DMS114 treated with DMSO at 0.1 percent for 48 hours (cell line): ENCODE results near the gene KRTAP5-1.

ENCODE experiments used
- DNase-seq: peaks from one replicate; lab custom pipeline; 2025; ENCODE audit not compliant: unreplicated experiment; lab: John Stamatoyannopoulos, UW

KRTAP5-1 gene

DNA sequence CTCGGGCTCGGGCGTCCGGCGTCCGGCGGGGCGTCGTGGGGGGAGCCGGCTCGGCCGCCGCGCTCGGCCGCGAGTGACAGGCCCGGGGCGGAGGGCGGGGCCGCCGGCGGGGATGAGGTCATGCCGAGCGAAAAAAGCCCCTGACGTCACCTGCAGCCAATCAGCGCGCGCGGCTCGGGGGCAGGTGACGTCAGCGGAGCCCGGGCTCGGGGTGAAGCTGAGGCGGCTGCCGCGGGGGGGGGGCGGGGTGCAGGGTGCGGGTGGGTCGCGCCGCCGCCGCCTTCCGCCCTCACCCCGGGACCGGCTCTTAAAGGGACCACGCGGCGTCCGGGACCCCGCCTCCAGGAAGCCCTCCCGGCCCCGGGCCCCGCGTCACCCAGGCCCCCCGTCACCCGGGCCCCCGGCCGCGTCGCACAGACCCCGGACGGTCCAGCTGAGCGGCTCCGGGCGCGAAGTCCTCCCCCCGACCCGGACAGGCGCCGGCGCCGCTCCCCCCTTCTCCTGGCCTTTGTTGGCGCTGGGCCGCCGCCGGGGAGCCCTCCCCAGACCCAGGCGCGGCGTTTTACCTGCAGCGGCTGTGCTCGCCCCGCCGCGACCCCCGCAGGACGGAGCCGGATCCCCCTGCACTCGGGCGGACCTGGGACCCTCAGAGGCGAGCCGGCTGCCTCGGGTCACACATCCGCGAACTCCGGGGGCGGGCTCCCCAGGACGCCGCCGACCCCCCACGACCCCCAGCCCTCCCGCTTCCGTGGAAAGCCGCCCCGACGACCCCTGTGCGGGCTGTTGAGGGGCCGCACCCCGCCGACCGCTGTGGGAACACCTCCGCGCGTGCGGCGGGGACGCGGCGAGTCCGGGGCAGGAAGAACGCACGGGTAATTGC is 12.6 kb downstream of the KRTAP5-1 start, which contains the start of gene DUSP8:
Gene DUSP8 (minus strand): TSS at position 75 of the 880 bp plus-strand sequence. CDS start 6,445 bp downstream, outside the sequence.
- peak; percentile 19 for DNase-seq

- DNase-seq: no peak
These were observed 13.3 kb downstream of the KRTAP5-1 start for GRCh38 chr11:1571760-1572196.

GRCh38 chr11:1570896-1571759 is 14.0 kb downstream of the KRTAP5-1 start:
- DNase-seq: no peak

GRCh38 chr11:1570531-1570895 is 14.6 kb downstream of the KRTAP5-1 start:
- DNase-seq: no peak

DNA sequence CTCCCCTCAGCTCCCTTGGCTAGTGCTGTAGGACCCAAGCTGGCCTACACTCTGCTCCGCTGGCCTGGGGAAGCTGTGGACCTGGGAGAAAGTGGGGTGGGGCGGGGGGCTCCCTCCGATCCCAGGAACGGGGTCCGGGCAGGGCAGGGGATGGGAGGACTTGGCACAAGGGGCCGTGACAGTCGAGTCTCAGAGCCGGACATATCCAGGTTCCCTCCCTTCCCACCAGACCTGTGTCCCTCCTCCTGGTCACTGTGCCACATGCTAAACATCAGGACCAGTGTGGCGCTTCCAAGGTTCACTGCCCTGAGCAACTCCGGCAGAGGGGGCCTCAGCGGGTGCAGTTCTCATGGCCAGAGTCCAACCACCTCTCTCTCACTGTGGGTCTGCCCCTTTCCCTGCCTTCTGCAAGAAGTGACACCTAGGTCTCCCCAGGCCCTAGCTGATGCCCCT is 15.1 kb downstream of the KRTAP5-1 start:
- DNase-seq: no peak

DNA sequence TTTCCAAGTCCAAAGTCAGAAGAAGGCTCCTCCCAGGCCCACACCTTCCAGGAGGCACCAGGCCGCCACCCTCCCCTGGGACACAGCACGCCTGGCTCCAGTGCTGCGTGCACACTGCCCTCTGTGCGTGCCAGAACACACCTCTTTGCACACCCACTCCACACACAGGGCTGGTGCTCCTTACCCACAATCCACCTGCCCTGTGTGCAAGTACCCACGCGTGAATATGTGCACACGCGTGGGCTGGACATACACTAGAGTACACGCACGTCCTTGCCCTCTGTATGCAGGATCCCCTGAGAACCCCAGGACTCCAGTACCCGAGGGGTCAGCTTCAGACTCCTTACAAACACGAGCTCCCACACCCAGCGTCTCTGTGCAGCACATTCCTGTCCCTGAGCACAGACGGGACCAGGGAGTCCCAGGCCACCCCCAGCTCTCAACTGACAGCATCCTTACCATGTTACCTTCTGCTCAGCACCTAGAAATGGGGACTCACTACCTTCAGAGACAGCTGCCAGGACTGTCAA is 15.8 kb downstream of the KRTAP5-1 start:
- DNase-seq: no peak

- DNase-seq: no peak
These were observed 16.6 kb downstream of the KRTAP5-1 start for GRCh38 chr11:1568441-1568911.

GRCh38 chr11:1567721-1568100 is 17.4 kb downstream of the KRTAP5-1 start:
- no peak for DNase-seq

DNA sequence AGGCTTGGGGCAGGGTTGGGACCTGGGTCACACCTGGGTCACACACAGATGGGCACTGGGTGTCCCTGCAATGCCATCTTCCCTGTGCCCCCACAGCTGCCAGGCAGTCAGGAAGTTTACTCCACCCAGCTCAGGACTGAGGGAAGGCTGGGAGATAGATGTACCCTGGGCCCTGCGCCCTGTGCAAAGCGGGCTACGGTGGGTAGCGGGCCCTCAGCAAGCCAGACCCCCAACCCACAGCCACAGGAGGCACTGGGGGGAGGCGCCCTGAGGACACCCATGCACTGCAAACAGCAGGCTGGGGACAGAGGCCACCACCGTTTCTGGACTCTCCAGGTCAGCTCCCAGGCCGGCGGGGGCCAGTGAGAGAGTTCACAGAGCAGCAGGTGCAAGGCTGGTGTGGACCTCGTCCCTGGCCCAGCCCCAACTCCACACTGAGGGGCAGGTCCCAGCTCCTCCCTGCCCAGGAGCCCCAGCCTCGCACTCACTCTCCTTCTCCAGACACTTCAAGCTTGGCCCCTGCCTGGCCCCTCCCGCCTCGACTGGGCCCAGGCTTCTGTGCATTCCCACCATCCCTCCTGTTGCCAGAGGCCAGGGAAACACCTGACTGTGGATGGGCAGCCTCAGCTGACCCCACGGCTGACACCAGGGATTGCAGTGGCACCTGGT is 17.9 kb downstream of the KRTAP5-1 start:
- DNase-seq: no peak

GRCh38 chr11:1566381-1567051 is 18.6 kb downstream of the KRTAP5-1 start:
- no peak for DNase-seq

GRCh38 chr11:1565904-1566247 is 19.2 kb downstream of the KRTAP5-1 start:
- DNase-seq: no peak

- DNase-seq: no peak
These were observed 19.7 kb downstream of the KRTAP5-1 start for GRCh38 chr11:1565173-1565903.

GRCh38 chr11:1564535-1565172 is 20.4 kb downstream of the KRTAP5-1 start:
- no peak for DNase-seq

DNA sequence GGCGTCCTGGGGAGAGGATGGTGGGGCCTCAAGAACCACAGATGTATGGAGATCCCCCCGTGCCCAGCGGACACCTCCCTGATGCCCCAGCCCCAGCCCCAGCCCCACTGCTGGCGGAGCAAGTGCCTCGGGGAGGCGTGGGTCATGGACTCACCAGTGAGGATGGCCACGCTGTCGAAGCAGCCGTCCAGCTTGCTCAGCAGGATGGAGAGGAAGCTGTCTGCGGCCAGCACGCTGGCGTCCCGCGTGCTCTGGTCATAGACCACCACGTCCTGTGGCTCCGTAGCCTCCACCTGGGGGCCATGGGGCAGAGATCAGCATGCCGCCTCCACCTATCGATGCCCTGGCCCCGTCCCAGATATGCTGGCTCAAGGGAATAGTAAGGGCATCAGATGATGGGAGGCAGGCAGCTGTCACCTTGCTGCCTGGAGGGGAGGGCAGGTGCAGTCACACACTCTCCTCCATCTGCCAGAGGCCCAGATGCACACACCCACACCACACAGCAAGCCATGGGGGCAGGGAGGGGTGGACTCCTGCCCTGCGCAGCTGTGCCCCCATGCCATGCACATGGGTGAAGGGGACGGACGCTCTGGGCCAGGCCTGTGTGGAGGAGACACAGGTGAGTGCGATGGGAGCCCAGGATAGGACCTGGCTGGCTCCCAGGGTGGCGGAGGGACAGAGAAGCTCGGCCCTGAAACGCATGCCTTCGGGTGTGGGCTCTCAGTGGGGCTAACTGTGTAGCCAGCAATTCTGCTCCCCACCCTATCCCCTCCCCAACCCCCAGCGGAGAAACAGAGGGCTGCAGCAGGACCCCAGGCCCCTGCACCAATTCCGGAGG is 21.2 kb downstream of the KRTAP5-1 start:
- no peak for DNase-seq

- DNase-seq: no peak
These were observed 21.9 kb downstream of the KRTAP5-1 start for GRCh38 chr11:1563149-1563638.

DNA sequence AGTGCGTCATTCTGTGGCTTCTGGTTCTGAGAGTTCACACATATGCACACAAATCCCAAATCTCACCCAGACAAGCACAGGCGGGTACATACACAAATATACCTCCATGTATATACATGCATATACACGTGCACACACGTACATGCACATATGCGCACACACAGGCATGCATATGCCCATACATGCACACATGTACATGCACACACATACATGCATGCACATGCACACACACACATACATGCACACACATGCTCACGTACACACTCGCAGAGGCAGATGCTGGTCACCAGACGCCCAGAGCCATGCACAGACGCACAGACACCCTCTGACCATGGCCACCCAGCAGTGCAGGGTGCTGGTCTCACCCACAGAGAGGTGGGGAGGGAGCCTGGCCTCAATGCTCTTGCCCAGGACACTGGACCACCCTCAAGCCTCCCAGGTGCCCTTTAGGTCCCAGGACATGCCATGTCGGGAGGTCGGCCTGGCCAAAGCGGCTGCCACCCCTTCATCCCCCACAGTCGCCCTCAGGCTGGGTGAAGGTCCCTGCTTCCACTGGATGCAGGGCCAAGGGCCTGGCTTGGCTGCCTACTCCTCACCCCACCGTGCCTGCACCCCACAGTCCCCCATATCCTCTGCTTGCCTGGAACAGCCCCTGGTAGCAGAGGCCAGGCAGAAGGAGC is 22.5 kb downstream of the KRTAP5-1 start:
- no peak for DNase-seq

GRCh38 chr11:1561955-1562354 is 23.1 kb downstream of the KRTAP5-1 start:
- no peak for DNase-seq

- DNase-seq: no peak
These were observed 23.8 kb downstream of the KRTAP5-1 start for GRCh38 chr11:1561266-1561665.
